Peyer's patch (tissue), 4 donors: ENCODE results near the gene HSD17B12. TPM values are rescaled to one million over a fixed set of nuclear protein-coding genes. Genes with fewer than 3 reads are reported as not detected.
"Not testable (repeated sequence)": the region's sequence is repeated elsewhere in the genome, so short reads cannot be mapped to it uniquely, and the experiment has no call there.

ENCODE experiments used
- DNase-seq, 3 donors: peaks; one replicate each; pipeline ENCODE4 v3.0.0-alpha.2; 2017 to 2019
- H3K27ac ChIP-seq, 4 donors: fragments of 200-600 bp; sonication (generic); one replicate each; pipeline ENCODE4 v1.5.1; 2016 to 2019
- H3K27me3 ChIP-seq, 2 donors: fragments of 200-600 bp; sonication (generic); one replicate each; pipeline ENCODE4 v1.5.1; 2019
- H3K36me3 ChIP-seq, 3 donors: fragments of 200-600 bp; sonication (generic); one replicate each; pipeline ENCODE4 v1.5.1; 2016 to 2019
- H3K4me1 ChIP-seq, 4 donors: fragments of 200-600 bp; sonication (generic); one replicate each; pipeline ENCODE4 v1.5.1; 2016 to 2019
- H3K4me3 ChIP-seq, 4 donors: fragments of 200-600 bp; sonication (generic); 1 replicate in 3 of 4; 2 replicates in 1 of 4; pipeline ENCODE4 v1.5.1; 2016 to 2019; ENCODE audit warnings: mild to moderate bottlenecking in 1 of 4
- H3K9me3 ChIP-seq, 4 donors: fragments of 200-600 bp; sonication (generic); one replicate each; pipeline ENCODE4 v1.5.1; 2016 to 2019; ENCODE audit warnings: mild to moderate bottlenecking in 1 of 4
- CTCF ChIP-seq, 6 experiments: fragments of 450-650 bp in 4 of 6; fragments of 200-600 bp in 2 of 6; sonication (generic) in 1 of 6; IDR thresholded peaks; one replicate each; pipeline ENCODE4 v1.5.1; 2017 to 2019; ENCODE audit warnings: antibody characterized with exemption in 6 of 6, mild to moderate bottlenecking in 3 of 6, moderate library complexity in 1 of 6
- POLR2A ChIP-seq, 2 donors: fragments of 450-650 bp; IDR thresholded peaks; one replicate each; pipeline ENCODE4 v1.5.1; 2017; ENCODE audit warnings: antibody characterized with exemption in 2 of 2, mild to moderate bottlenecking in 2 of 2, moderate library complexity in 2 of 2
- total RNA-seq, 4 donors: library from RNA; depleted of rRNA; stranded (reverse); fragments of >200 nt; gene quantifications; one replicate each; pipeline ENCODE4 v1.1.0, GENCODE V29; 2016

The HSD17B12 gene
- total RNA-seq, 4 donors from 2014 or later, result 12.4 to 69.0 (median 59.4) TPM

- no peaks in the 10 kb centered on the region for H3K27me3 ChIP-seq
- TF ChIP-seq POLR2A (IDR thresholded peaks at IDR 0.05) (no peak), CTCF (IDR thresholded peaks at IDR 0.05) (no peak)
- peaks cover 0 to 3% (median 0%) of the 10 kb centered on the region in 4 donors for H3K4me1 ChIP-seq
- H3K9me3 ChIP-seq, result no peaks in the 10 kb centered on the region
- no peak for DNase-seq
- no peak overlapping the region for H3K4me3 ChIP-seq
- no peak overlapping the region for H3K27ac ChIP-seq
- H3K36me3 ChIP-seq, result no peaks in the 10 kb centered on the region
Observed at GRCh38 chr11:43649501-43649900, 31.0 kb upstream of the HSD17B12 start.

DNA sequence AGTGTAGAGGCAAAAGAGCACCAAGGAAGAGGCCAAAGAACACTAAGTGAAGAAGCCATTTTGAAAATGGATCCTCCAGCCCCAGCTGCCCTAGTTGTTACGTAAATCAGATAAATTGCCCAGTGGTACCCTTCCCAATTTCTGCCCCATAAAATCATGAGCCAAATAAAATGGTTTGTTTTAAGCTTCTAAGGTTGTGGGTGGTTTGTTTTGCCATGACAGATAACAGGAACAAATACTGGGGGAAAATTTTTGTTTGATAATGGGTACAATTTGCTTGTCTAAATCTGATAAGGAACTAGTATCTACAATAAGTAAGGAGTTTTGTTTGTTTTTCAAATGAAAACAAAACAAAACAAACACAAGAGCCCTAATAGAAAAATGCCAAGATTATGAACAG lies 30.6 kb upstream of the HSD17B12 start:
- no peaks in the 10 kb centered on the region for H3K27me3 ChIP-seq
- H3K27ac ChIP-seq, result no peak overlapping the region

GRCh38 chr11:43663018-43663417 lies 17.5 kb upstream of the HSD17B12 start:
- not testable (repeated sequence) for H3K9me3 ChIP-seq, H3K4me1 ChIP-seq, H3K27me3 ChIP-seq, DNase-seq, H3K4me3 ChIP-seq, H3K27ac ChIP-seq, H3K36me3 ChIP-seq

More for the DNA sequence above, 30.6 kb upstream of the HSD17B12 start:
- Histone ChIP-seq H3K36me3 (no peaks in the 10 kb centered on the region), H3K4me3 (no peak overlapping the region), H3K9me3 (no peaks in the 10 kb centered on the region), H3K4me1 (no peaks in the 10 kb centered on the region)
- DNase-seq, result no peak
- TF ChIP-seq POLR2A (IDR thresholded peaks at IDR 0.05), result no peak
- TF ChIP-seq CTCF (IDR thresholded peaks at IDR 0.05), result no peak

GRCh38 chr11:43664295-43664694 lies 16.2 kb upstream of the HSD17B12 start:
- Histone ChIP-seq H3K9me3 (no peaks in the 10 kb centered on the region), H3K36me3 (no peaks in the 10 kb centered on the region), H3K4me1 (no peaks in the 10 kb centered on the region), H3K27me3 (no peaks in the 10 kb centered on the region), H3K4me3 (no peak overlapping the region), H3K27ac (no peak overlapping the region)
- TF ChIP-seq CTCF (IDR thresholded peaks at IDR 0.05) (no peak), POLR2A (IDR thresholded peaks at IDR 0.05) (no peak)
- DNase-seq, result no peak

DNA sequence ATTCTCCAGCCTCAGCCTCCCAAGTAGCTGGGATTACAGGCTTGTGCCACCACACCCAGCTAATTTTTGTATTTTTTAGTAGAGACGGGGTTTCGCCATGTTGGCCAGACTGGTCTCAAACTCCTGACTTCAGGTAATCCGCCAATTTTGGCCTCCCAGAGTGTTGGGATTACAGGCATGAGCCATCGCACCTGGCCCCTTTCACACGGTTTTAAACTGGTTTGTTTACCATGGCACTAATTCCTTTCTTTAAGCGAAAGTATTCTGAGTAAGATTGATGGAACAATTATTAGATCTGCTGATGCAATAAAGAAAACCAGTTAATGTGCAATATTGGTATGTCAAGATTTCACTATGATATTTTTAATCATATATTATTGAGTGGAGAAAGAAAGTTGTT lies 9.3 kb upstream of the HSD17B12 start:
- not testable (repeated sequence) for H3K4me1 ChIP-seq, DNase-seq

DNA sequence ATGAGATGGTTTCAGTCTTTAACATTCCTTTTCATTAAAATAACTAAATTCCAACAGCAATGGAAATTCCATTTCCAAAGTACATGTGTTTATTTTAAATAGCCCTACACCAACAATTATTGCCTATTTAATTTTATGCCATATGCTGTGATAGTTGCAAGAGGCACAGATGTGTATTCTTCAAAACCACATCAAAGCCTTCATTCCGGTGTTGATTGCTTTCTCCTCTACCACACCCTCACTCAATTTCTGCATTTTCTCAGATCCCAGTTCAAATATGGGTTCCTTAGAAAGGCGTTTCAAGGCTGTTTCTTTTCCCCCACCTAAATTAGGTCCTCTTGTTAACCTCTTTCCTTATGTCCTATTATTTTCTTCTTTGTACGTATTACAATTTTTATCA lies 6.0 kb upstream of the HSD17B12 start:
- Histone ChIP-seq H3K27ac (no peak overlapping the region), H3K36me3 (no peaks in the 10 kb centered on the region), H3K4me3 (no peak overlapping the region), H3K4me1 (no peaks in the 10 kb centered on the region), H3K27me3 (no peaks in the 10 kb centered on the region), H3K9me3 (no peaks in the 10 kb centered on the region)
- DNase-seq, result no peak
- TF ChIP-seq POLR2A (IDR thresholded peaks at IDR 0.05) (no peak), CTCF (IDR thresholded peaks at IDR 0.05) (no peak)

More for the DNA sequence above, 9.3 kb upstream of the HSD17B12 start:
- H3K4me3 ChIP-seq, H3K27ac ChIP-seq, H3K27me3 ChIP-seq, H3K9me3 ChIP-seq, H3K36me3 ChIP-seq: not testable (repeated sequence)

- Histone ChIP-seq H3K27me3 (no peaks in the 10 kb centered on the region), H3K4me3 (no peak overlapping the region), H3K4me1 (peaks cover 0 to 3% (median 0%) of the 10 kb centered on the region in 4 donors), H3K27ac (no peak overlapping the region), H3K36me3 (no peaks in the 10 kb centered on the region), H3K9me3 (no peaks in the 10 kb centered on the region)
- no peak for DNase-seq
- no peak for TF ChIP-seq POLR2A (IDR thresholded peaks at IDR 0.05)
- no peak for TF ChIP-seq CTCF (IDR thresholded peaks at IDR 0.05)
Observed at GRCh38 chr11:43676933-43677332, 3.6 kb upstream of the HSD17B12 start.
